GM23338 (cell line): ENCODE measurements around the gene RHBDD2.

Source experiments
- CREB1 ChIP-seq: fragments of 250-450 bp; sonication (Bioruptor Pico); IDR thresholded peaks from 2 replicates; pipeline ENCODE4 v1.5.0; 2020; ENCODE audit warnings: low read depth, mild to moderate bottlenecking, moderate library complexity
- CTCF ChIP-seq, 2 experiments: fragments of 200-600 bp in 1 of 2; sonication (generic) in 1 of 2; conservative IDR thresholded peaks; 2 replicates each; pipeline versions ENCODE4 v1.5.1 to v1.6.1; 2016 to 2017; ENCODE audit warnings: antibody characterized with exemption in 2 of 2, low read depth in 2 of 2, mild to moderate bottlenecking in 2 of 2, moderate library complexity in 1 of 2
- JUNB ChIP-seq: IDR thresholded peaks from one replicate; pipeline ENCODE4 v1.6.1; 2016; ENCODE audit warnings: antibody characterized with exemption; ENCODE audit not compliant: unreplicated experiment
- POLR2AphosphoS5 ChIP-seq: IDR thresholded peaks from 2 replicates; pipeline ENCODE4 v1.6.1; 2016; ENCODE audit warnings: antibody characterized with exemption, low read depth
- REST ChIP-seq: IDR thresholded peaks from one replicate; pipeline ENCODE4 v1.6.1; 2018; ENCODE audit warnings: antibody characterized with exemption; ENCODE audit not compliant: unreplicated experiment
- ZNF114 ChIP-seq: fragments of 250-450 bp; sonication (Bioruptor Pico); IDR thresholded peaks from 2 replicates; pipeline ENCODE4 v1.5.0; 2020; ENCODE audit warnings: mild to moderate bottlenecking, moderate library complexity
- ZNF331 ChIP-seq: fragments of 250-450 bp; sonication (Bioruptor Pico); IDR thresholded peaks from 2 replicates; pipeline ENCODE4 v1.5.0; 2020; ENCODE audit warnings: low read depth, mild to moderate bottlenecking, moderate library complexity

GRCh38 chr7:75850235-75850634, 28.6 kb upstream of the RHBDD2 start:
- TF ChIP-seq CTCF (conservative IDR thresholded peaks at IDR 0.05; ENCODE audit: low read depth in 2 of 2): no peak
- no peak for TF ChIP-seq POLR2AphosphoS5
- TF ChIP-seq ZNF114 (CRISPR knock-in tag): no peak
- TF ChIP-seq ZNF331: no peak
- no peak for TF ChIP-seq JUNB
- TF ChIP-seq REST: no peak
- no peak for TF ChIP-seq CREB1 (CRISPR knock-in tag)
